ENCODE measurements around the gene OTOG. TPM values are rescaled to one million over a fixed set of nuclear protein-coding genes. Genes with fewer than 3 reads are reported as not detected.

OTOG gene
- total and polyA plus RNA-seq, 2 of the 8 experiments (the other 6 are each of a cell fraction or from before 2014, with no cell fraction given) = 0.41 to 1.5 TPM

- TF ChIP-seq, protein P1, sequence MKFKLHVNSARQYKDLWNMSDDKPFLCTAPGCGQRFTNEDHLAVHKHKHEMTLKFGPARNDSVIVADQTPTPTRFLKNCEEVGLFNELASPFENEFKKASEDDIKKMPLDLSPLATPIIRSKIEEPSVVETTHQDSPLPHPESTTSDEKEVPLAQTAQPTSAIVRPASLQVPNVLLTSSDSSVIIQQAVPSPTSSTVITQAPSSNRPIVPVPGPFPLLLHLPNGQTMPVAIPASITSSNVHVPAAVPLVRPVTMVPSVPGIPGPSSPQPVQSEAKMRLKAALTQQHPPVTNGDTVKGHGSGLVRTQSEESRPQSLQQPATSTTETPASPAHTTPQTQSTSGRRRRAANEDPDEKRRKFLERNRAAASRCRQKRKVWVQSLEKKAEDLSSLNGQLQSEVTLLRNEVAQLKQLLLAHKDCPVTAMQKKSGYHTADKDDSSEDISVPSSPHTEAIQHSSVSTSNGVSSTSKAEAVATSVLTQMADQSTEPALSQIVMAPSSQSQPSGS (IDR thresholded peaks at IDR 0.05; ENCODE audit: low read length) = no peak
- no peak for TF ChIP-seq TAF7 (optimal IDR thresholded peaks at IDR 0.05; ENCODE audit: borderline replicate concordance, low read depth, low read length)
Measured at GRCh38 chr11:17596310-17596669, 49.2 kb downstream of the OTOG start (continued).
